Neural cell (in vitro differentiated cells): ENCODE measurements around the gene RCAN3. TPM values are rescaled to one million over a fixed set of nuclear protein-coding genes. Genes with fewer than 3 reads are reported as not detected.
"Not testable (repeated sequence)": the region's sequence is repeated elsewhere in the genome, so short reads cannot be mapped to it uniquely, and the experiment has no call there.

Experiments
- H2AFZ ChIP-seq: fragments of 200-600, 300-800 bp; sonication (generic), shearing (Covaris generic); 2 replicates; pipeline ENCODE4 v1.6.0; 2014; ENCODE audit warnings: low read depth, mild to moderate bottlenecking, antibody characterized with exemption, low read length, moderate library complexity
- H3F3A ChIP-seq: fragments of 200-600 bp; shearing (Covaris generic); 2 replicates; pipeline ENCODE4 v1.6.1; 2016; ENCODE audit warnings: mild to moderate bottlenecking, moderate library complexity, mixed read lengths, antibody characterized with exemption, low read length; ENCODE audit not compliant: insufficient read depth, poor library complexity, severe bottlenecking
- H3K27ac ChIP-seq: fragments of 200-600, 300-800 bp; sonication (generic), shearing (Covaris generic); 2 replicates; pipeline ENCODE4 v1.5.1; 2014; ENCODE audit warnings: mild to moderate bottlenecking, low read length, moderate library complexity
- H3K27me3 ChIP-seq: fragments of 300-800, 200-600 bp; sonication (generic), shearing (Covaris generic); 2 replicates; pipeline ENCODE4 v1.6.0; 2014; ENCODE audit warnings: mild to moderate bottlenecking, low read depth, low read length, moderate library complexity; ENCODE audit not compliant: insufficient read depth
- H3K36me3 ChIP-seq: fragments of 300-800, 200-600 bp; sonication (generic), shearing (Covaris generic); 2 replicates; pipeline ENCODE4 v1.5.1; 2014; ENCODE audit warnings: mild to moderate bottlenecking, antibody characterized with exemption, low read length, moderate library complexity; ENCODE audit not compliant: insufficient read depth
- H3K4me2 ChIP-seq: fragments of 300-800, 200-600 bp; sonication (generic), shearing (Covaris generic); 2 replicates; pipeline ENCODE4 v1.6.0; 2014; ENCODE audit warnings: mild to moderate bottlenecking, low read length
- H3K4me3 ChIP-seq: fragments of 300-800, 200-600 bp; sonication (generic), shearing (Covaris generic); 2 replicates; pipeline ENCODE4 v1.5.1; 2014; ENCODE audit warnings: mild to moderate bottlenecking, low read length, moderate library complexity
- H3K79me2 ChIP-seq: fragments of 200-600 bp; shearing (Covaris generic); replicated peaks from 2 replicates; pipeline ENCODE4 v1.6.0; 2014; ENCODE audit warnings: mild to moderate bottlenecking, low read length, moderate library complexity; ENCODE audit not compliant: insufficient read depth
- H3K9ac ChIP-seq: fragments of 300-800, 200-600 bp; sonication (generic), shearing (Covaris generic); 2 replicates; pipeline ENCODE4 v1.6.1; 2016; ENCODE audit warnings: mild to moderate bottlenecking, low read length, mixed read lengths
- H3K9me2 ChIP-seq: fragments of 200-600 bp; shearing (Covaris generic); 2 replicates; pipeline ENCODE4 v1.6.1; 2016; ENCODE audit warnings: mild to moderate bottlenecking, low read length, mixed read lengths; ENCODE audit not compliant: insufficient read depth
- H3K9me3 ChIP-seq: fragments of 200-600, 300-800 bp; sonication (generic), shearing (Covaris generic); 2 replicates; pipeline ENCODE4 v1.6.1; 2016; ENCODE audit warnings: mild to moderate bottlenecking, mixed run types, low read length, moderate library complexity, mixed read lengths
- H4K20me1 ChIP-seq: fragments of 200-600 bp; shearing (Covaris generic); 2 replicates; pipeline ENCODE4 v1.6.1; 2016; ENCODE audit warnings: mild to moderate bottlenecking, mixed run types; ENCODE audit not compliant: insufficient read depth
- CTCF ChIP-seq: fragments of 450-650 bp; IDR thresholded peaks from 2 replicates; pipeline ENCODE4 v1.5.1; 2014; ENCODE audit warnings: antibody characterized with exemption, mild to moderate bottlenecking, moderate library complexity; ENCODE audit not compliant: poor library complexity, severe bottlenecking
- EP300 ChIP-seq: fragments of 450-650 bp; conservative IDR thresholded peaks from 2 replicates; pipeline ENCODE4 v1.6.1; 2014; ENCODE audit warnings: antibody characterized with exemption, mild to moderate bottlenecking, moderate library complexity; ENCODE audit not compliant: poor library complexity, severe bottlenecking
- EZH2 ChIP-seq: fragments of 200-600, 300-800 bp; shearing (Covaris generic), sonication (generic); IDR thresholded peaks from 2 replicates; pipeline ENCODE4 v1.6.1; 2014; ENCODE audit warnings: antibody characterized with exemption, low read length, borderline replicate concordance, mild to moderate bottlenecking; ENCODE audit not compliant: insufficient read depth, poor library complexity, severe bottlenecking
- MXI1 ChIP-seq: fragments of 450-650 bp; conservative IDR thresholded peaks from 2 replicates; pipeline ENCODE4 v1.6.1; 2014; ENCODE audit warnings: antibody characterized with exemption, mild to moderate bottlenecking; ENCODE audit not compliant: poor library complexity, severe bottlenecking
- POLR2AphosphoS5 ChIP-seq: IDR thresholded peaks from 2 replicates; pipeline ENCODE4 v1.6.1; 2012
- RAD21 ChIP-seq: fragments of 450-650 bp; conservative IDR thresholded peaks from 2 replicates; pipeline ENCODE4 v1.6.1; 2014; ENCODE audit warnings: antibody characterized with exemption, mild to moderate bottlenecking, moderate library complexity
- SMC3 ChIP-seq: fragments of 450-650 bp; conservative IDR thresholded peaks from 2 replicates; pipeline ENCODE4 v1.6.1; 2014; ENCODE audit warnings: antibody characterized with exemption, mild to moderate bottlenecking, moderate library complexity; ENCODE audit not compliant: poor library complexity
- TAF1 ChIP-seq: IDR thresholded peaks from 2 replicates; pipeline ENCODE4 v1.6.1; 2012; ENCODE audit warnings: low read depth
- polyA plus RNA-seq: library from polyadenylated mRNA; depleted of rRNA; stranded (reverse); fragments of >200 nt; gene quantifications from 2 replicates; pipeline ENCODE4 v1.2.3, GENCODE V29; 2014
- TF ChIP-seq, protein P1 (sequence below): IDR thresholded peaks from 2 replicates; pipeline ENCODE4 v1.6.1; 2012; ENCODE audit warnings: borderline replicate concordance

RCAN3 gene
- polyA plus RNA-seq, 1 donor from 2014 or later, result 31.4 TPM

DNA sequence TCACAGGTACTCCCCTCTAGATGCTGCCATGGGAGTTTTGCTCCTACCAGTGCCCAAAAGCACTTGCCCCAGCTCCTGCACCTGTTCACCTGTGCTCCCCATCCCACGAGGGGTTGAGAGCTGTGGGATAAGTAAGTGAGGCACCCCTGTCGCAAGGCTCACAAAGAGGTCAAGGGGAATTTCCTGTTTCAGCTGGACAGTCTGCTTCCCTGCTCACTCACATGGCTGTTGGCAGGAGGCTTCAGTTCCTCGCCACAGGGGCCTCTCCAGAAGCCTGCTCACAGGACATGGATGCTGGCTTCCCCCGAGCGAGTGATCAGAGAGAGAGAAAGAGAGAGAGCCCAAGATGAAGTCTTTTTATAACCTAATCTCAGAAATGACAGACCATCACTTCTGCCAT, 44.6 kb downstream of the RCAN3 start:
- Histone ChIP-seq H3K9ac (no peak overlapping the region), H3K9me2 (no peaks in the 10 kb centered on the region), H3K79me2 (no peaks in the 10 kb centered on the region), H4K20me1 (no peaks in the 10 kb centered on the region), H3F3A (no peaks in the 10 kb centered on the region), H3K36me3 (no peaks in the 10 kb centered on the region), H3K4me2 (no peak overlapping the region), H3K27me3 (no peaks in the 10 kb centered on the region), H3K9me3 (no peaks in the 10 kb centered on the region), H2AFZ (no peak overlapping the region), H3K27ac (no peak overlapping the region), H3K4me3 (no peak overlapping the region)
- no peak for TF ChIP-seq POLR2AphosphoS5
- no peak for TF ChIP-seq TAF1
- no peak for TF ChIP-seq EP300
- no peak for TF ChIP-seq RAD21
- no peak for TF ChIP-seq EZH2
- TF ChIP-seq SMC3, result no peak
- no peak for TF ChIP-seq MXI1
- TF ChIP-seq, protein P1, sequence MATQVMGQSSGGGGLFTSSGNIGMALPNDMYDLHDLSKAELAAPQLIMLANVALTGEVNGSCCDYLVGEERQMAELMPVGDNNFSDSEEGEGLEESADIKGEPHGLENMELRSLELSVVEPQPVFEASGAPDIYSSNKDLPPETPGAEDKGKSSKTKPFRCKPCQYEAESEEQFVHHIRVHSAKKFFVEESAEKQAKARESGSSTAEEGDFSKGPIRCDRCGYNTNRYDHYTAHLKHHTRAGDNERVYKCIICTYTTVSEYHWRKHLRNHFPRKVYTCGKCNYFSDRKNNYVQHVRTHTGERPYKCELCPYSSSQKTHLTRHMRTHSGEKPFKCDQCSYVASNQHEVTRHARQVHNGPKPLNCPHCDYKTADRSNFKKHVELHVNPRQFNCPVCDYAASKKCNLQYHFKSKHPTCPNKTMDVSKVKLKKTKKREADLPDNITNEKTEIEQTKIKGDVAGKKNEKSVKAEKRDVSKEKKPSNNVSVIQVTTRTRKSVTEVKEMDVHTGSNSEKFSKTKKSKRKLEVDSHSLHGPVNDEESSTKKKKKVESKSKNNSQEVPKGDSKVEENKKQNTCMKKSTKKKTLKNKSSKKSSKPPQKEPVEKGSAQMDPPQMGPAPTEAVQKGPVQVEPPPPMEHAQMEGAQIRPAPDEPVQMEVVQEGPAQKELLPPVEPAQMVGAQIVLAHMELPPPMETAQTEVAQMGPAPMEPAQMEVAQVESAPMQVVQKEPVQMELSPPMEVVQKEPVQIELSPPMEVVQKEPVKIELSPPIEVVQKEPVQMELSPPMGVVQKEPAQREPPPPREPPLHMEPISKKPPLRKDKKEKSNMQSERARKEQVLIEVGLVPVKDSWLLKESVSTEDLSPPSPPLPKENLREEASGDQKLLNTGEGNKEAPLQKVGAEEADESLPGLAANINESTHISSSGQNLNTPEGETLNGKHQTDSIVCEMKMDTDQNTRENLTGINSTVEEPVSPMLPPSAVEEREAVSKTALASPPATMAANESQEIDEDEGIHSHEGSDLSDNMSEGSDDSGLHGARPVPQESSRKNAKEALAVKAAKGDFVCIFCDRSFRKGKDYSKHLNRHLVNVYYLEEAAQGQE, result no peak
- no peak for TF ChIP-seq CTCF

- H4K20me1 ChIP-seq, result no peaks in the 10 kb centered on the region
- H3K4me3 ChIP-seq, result no peak overlapping the region
- no peaks in the 10 kb centered on the region for H3K79me2 ChIP-seq
- TF ChIP-seq EZH2, result no peak
- TF ChIP-seq SMC3, result no peak
- no peak for TF ChIP-seq EP300
- TF ChIP-seq CTCF, result no peak
- TF ChIP-seq POLR2AphosphoS5, result no peak
- no peak for TF ChIP-seq RAD21
- no peak for TF ChIP-seq MXI1
- H2AFZ ChIP-seq, result no peak overlapping the region
- H3K36me3 ChIP-seq, result no peaks in the 10 kb centered on the region
- no peaks in the 10 kb centered on the region for H3F3A ChIP-seq
- no peaks in the 10 kb centered on the region for H3K27me3 ChIP-seq
- no peaks in the 10 kb centered on the region for H3K9me2 ChIP-seq
- no peak overlapping the region for H3K9ac ChIP-seq
- no peak overlapping the region for H3K27ac ChIP-seq
- no peak overlapping the region for H3K4me2 ChIP-seq
- H3K9me3 ChIP-seq, result no peaks in the 10 kb centered on the region
Observed at GRCh38 chr1:24548070-24548469, 45.4 kb downstream of the RCAN3 start.

GRCh38 chr1:24549210-24549609, 46.6 kb downstream of the RCAN3 start:
- not testable (repeated sequence) for H3K36me3 ChIP-seq, H4K20me1 ChIP-seq, H3K4me2 ChIP-seq, H3K4me3 ChIP-seq, H3F3A ChIP-seq, H3K9ac ChIP-seq, H3K27me3 ChIP-seq, H3K27ac ChIP-seq, H3K79me2 ChIP-seq, H3K9me2 ChIP-seq, H2AFZ ChIP-seq, H3K9me3 ChIP-seq
